Naive thymus-derived CD8-positive, alpha-beta T cell (primary cell): ENCODE results near the gene FN1. TPM values are rescaled to one million over a fixed set of nuclear protein-coding genes. Genes with fewer than 3 reads are reported as not detected.

Experiments used
- ATAC-seq, 2 donors: fragments of 150-1000 bp; cut with Tn5 transposase in 1 of 2; sonication (Bioruptor Pico), chemical (Tn5 transposase) in 1 of 2; 1 replicate in 1 of 2; 2 replicates in 1 of 2; pipeline ENCODE4 v1.10.0; 2021; ENCODE audit warnings: mild to moderate bottlenecking in 2 of 2, moderate library complexity in 2 of 2
- POLR2A ChIA-PET: fragments of 350-600 bp; sonication (Branson Sonifier 250); formaldehyde crosslinking; loops from one replicate; lab custom pipeline; 2021; ENCODE audit warnings: antibody characterized with exemption; lab: Charles Lee
- DNase-seq, 10 donors: peaks; one replicate each; pipeline versions ENCODE4 v3.0.0 to v3.0.0-alpha.2; 2020 to 2022
- H3K27ac Mint-ChIP-seq, 10 donors: one replicate each; pipeline ENCODE4 v1.8.0; 2020 to 2022; ENCODE audit warnings: mild to moderate bottlenecking in 10 of 10, mixed read lengths in 10 of 10, moderate library complexity in 4 of 10, inconsistent platforms in 1 of 10
- H3K27me3 Mint-ChIP-seq, 5 donors: one replicate each; pipeline ENCODE4 v1.8.0; 2021 to 2022; ENCODE audit warnings: mixed read lengths in 5 of 5
- H3K36me3 Mint-ChIP-seq, 3 donors: one replicate each; pipeline ENCODE4 v1.8.0; 2020 to 2022; ENCODE audit warnings: mixed read lengths in 3 of 3, mild to moderate bottlenecking in 2 of 3, inconsistent platforms in 1 of 3
- H3K4me1 Mint-ChIP-seq, 4 donors: one replicate each; pipeline ENCODE4 v1.8.0; 2021 to 2022; ENCODE audit warnings: mixed read lengths in 4 of 4
- H3K4me3 Mint-ChIP-seq, 10 donors: one replicate each; pipeline ENCODE4 v1.8.0; 2020 to 2022; ENCODE audit warnings: mild to moderate bottlenecking in 10 of 10, mixed read lengths in 10 of 10, moderate library complexity in 6 of 10, inconsistent platforms in 1 of 10
- H3K9me3 Mint-ChIP-seq, 9 donors: one replicate each; pipeline ENCODE4 v1.8.0; 2020 to 2022; ENCODE audit warnings: mixed read lengths in 9 of 9, mild to moderate bottlenecking in 3 of 9, inconsistent platforms in 1 of 9, moderate library complexity in 1 of 9
- polyA plus RNA-seq, 3 donors: library from polyadenylated mRNA; unstranded; fragments of 300-500 nt; fragmentation: Illumina TruSeq; gene quantifications; one replicate each; pipeline ENCODE4 v1.2.3, GENCODE V29; 2021
- total RNA-seq, 8 experiments: library from RNA in 2 of 8; stranded (reverse) in 2 of 8; gene quantifications; one replicate each; pipeline ENCODE4 v1.2.3 and lab custom pipeline; 2021 to 2026

The FN1 gene
- total and polyA plus RNA-seq, 5 experiments from 2014 or later: 0.05 to 1.3 (median 0.63) TPM; not detected in 1

DNA sequence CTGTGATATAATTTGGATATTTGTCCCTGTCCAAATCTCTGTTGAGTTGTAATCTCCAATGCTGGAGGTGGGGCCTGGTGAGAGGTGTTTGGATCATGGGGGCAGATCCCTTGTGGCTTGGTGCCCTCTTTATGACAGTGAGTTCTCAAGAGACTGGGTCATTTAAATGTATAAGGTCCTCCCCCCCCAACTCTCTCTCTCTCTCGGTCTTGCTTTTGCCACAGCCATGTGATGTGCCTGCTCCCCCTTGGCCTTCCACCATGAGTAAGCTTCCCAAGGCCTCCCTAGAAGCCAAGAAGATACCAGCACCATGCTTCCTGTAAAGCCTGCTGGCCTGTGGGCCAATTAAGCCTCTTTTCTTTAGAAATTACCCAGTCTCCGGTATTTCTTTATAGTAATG, 58.6 kb downstream of the FN1 start:
- Mint-ChIP-seq H3K9me3 (no peaks in the 10 kb centered on the region), H3K36me3 (peaks cover 0 to 27% (median 15%) of the 10 kb centered on the region in 3 donors), H3K27me3 (no peaks in the 10 kb centered on the region), H3K4me1 (no peaks in the 10 kb centered on the region), H3K27ac (no peak overlapping the region), H3K4me3 (no peak overlapping the region)
- POLR2A ChIA-PET: no interaction called here
- DNase-seq: no peak
- no peak for ATAC-seq

DNA sequence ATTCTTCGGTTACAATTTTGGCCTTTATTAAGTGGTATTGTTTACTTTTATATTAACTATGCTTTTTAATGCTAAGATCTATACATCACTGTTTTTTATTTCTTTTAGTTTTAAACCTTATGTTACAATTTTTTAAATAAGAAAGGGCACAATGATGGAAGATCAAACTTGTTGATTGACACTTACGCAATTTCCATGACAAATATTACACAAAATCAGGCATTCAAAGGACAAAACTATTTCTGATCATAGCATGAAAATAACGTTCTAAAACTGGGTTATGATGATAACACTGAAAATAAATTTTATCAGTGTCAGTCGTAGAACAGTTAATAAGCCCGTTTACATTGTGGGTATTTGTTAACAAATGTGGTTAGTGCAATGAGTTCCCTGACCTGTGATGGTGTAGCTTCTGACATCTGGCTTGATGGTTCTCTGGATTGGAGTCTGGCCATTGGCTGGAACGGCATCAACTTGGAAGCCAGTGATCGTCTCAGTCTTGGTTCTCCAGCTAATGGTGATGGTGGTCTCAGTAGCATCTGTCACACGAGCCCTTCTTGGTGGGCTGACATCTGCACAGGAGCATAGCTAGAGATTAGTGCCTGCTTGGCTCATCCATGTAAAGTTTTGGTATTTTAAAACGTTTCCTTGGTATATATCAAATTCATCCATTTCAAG, 59.6 kb downstream of the FN1 start:
- Mint-ChIP-seq H3K4me1 (no peaks in the 10 kb centered on the region), H3K27ac (no peak overlapping the region), H3K9me3 (no peaks in the 10 kb centered on the region), H3K36me3 (peaks cover 0 to 27% (median 15%) of the 10 kb centered on the region in 3 donors), H3K27me3 (no peaks in the 10 kb centered on the region), H3K4me3 (no peak overlapping the region)
- no peak for DNase-seq
- ATAC-seq: no peak
- POLR2A ChIA-PET: no interaction called here

DNA sequence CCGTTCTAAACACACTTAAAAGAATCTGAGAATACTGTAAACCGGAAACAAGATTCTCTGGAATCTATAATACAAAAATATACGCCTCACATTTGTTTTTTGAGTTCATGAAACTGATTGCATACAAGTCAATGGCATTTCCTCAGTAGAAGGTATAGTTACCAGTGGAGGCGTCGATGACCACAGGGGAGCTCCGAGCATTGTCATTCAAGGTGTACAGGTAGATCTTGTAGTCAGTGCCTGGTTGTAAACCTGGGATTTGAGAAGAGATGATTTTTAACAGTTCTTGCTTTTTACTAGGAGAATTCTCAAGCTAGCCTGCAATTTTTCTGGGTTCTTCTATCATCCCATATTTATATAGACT, 60.4 kb downstream of the FN1 start:
- Mint-ChIP-seq H3K27ac (no peak overlapping the region), H3K9me3 (no peaks in the 10 kb centered on the region), H3K4me1 (no peaks in the 10 kb centered on the region), H3K4me3 (no peak overlapping the region), H3K27me3 (no peaks in the 10 kb centered on the region), H3K36me3 (peaks cover 0 to 27% (median 15%) of the 10 kb centered on the region in 3 donors)
- ATAC-seq (no peak), DNase-seq (no peak)
- POLR2A ChIA-PET: no interaction called here

DNA sequence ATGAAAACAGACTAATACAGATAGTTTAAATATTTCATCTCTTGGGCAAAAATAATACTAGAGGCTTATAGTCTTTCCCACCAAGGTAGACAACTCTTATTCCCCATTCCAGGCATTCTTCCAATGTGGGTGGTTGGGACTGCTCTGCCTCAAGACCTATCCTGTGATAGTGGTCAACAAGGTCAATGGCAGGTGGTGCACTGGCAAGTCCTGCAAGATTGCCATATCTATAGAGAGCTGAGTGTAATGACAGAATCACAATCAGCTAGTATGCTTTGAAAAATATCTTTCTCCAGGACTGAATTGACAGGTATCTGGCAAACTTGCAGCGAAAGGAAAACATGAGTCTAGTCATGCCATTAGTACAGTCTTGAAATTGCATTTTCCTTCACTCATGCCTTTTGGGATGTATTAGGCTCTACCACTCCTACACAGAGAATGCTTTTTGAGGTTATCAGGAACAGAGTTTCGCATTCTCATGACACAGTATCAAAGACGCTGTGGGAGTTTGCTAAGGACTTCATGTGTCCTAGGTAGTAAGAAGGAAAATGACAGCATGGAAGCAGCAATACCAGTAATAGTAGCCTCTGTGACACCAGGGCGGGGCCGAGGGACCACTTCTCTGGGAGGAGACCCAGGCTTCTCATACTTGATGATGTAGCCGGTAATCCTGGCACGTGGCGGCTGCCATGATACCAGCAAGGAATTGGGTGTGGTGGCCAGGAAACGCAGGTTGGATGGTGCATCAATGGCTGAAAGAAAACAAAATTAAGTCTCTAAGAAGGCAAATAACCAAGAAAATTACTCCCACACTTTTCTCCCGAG, 61.0 kb downstream of the FN1 start:
- Mint-ChIP-seq H3K27ac (no peak overlapping the region), H3K4me1 (no peaks in the 10 kb centered on the region), H3K4me3 (no peak overlapping the region), H3K36me3 (peaks cover 0 to 27% (median 15%) of the 10 kb centered on the region in 3 donors), H3K27me3 (no peaks in the 10 kb centered on the region), H3K9me3 (no peaks in the 10 kb centered on the region)
- DNase-seq (no peak), ATAC-seq (no peak)
- POLR2A ChIA-PET: no interaction called here

DNA sequence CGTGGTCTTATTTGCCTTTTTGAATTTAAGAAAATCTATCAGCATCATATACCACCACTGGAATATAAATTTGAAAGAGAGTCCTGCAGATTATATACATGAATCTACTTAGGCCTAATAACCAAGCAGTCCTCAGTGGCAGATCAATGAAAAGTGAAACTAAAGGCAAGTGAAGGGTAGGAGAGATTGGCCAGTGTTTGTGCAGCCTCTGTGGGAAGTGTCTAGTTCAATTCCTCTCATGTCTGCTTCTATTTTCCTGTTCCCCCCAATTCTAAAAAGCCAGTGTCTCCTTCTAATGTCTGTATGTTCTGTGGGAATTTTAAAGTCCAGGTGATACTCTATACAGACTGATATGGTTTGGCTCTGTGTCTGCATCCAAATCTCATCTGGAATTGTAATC, 61.9 kb downstream of the FN1 start:
- Mint-ChIP-seq H3K27me3 (no peaks in the 10 kb centered on the region), H3K36me3 (peaks cover 0 to 27% (median 15%) of the 10 kb centered on the region in 3 donors), H3K4me3 (no peak overlapping the region), H3K4me1 (no peaks in the 10 kb centered on the region), H3K27ac (no peak overlapping the region), H3K9me3 (no peaks in the 10 kb centered on the region)
- ATAC-seq (no peak), DNase-seq (no peak)
- POLR2A ChIA-PET: no interaction called here

DNA sequence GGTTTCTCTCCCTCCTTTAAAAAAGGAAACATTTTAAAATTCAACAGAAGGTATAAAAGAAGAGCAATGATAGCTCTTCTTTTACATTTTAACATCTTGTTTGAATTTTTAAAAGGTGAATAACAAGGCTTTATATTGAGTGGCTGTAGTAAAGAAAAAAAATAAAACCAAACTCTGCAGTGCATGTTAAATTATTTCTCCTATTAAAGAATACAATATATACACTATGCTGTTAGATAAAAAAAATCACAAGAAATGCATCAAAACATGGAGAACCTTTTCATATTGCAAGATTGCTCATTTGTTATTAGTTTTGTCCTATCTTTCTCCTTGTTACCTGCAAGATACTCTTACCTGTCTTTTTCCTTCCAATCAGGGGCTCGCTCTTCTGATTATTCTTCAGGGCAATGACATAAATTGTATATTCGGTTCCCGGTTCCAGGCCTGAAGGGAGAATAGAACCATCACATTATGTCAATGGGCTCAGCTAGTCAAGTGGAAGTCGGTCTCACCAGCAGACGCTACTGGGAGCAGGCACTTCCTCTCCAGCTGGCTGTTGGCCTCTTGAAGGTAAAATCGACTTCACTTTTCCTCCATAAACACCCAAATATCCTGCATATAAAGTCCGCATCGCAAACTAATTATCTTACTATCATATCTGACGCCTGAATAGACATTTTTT, 62.8 kb downstream of the FN1 start:
- POLR2A ChIA-PET: no interaction called here
- H3K4me3 Mint-ChIP-seq: no peak overlapping the region
- no peaks in the 10 kb centered on the region for H3K27me3 Mint-ChIP-seq
- ATAC-seq (no peak), DNase-seq (no peak)
- H3K9me3 Mint-ChIP-seq: no peaks in the 10 kb centered on the region
- no peaks in the 10 kb centered on the region for H3K4me1 Mint-ChIP-seq
- H3K36me3 Mint-ChIP-seq: peaks cover 0 to 27% (median 15%) of the 10 kb centered on the region in 3 donors
- H3K27ac Mint-ChIP-seq: no peak overlapping the region

DNA sequence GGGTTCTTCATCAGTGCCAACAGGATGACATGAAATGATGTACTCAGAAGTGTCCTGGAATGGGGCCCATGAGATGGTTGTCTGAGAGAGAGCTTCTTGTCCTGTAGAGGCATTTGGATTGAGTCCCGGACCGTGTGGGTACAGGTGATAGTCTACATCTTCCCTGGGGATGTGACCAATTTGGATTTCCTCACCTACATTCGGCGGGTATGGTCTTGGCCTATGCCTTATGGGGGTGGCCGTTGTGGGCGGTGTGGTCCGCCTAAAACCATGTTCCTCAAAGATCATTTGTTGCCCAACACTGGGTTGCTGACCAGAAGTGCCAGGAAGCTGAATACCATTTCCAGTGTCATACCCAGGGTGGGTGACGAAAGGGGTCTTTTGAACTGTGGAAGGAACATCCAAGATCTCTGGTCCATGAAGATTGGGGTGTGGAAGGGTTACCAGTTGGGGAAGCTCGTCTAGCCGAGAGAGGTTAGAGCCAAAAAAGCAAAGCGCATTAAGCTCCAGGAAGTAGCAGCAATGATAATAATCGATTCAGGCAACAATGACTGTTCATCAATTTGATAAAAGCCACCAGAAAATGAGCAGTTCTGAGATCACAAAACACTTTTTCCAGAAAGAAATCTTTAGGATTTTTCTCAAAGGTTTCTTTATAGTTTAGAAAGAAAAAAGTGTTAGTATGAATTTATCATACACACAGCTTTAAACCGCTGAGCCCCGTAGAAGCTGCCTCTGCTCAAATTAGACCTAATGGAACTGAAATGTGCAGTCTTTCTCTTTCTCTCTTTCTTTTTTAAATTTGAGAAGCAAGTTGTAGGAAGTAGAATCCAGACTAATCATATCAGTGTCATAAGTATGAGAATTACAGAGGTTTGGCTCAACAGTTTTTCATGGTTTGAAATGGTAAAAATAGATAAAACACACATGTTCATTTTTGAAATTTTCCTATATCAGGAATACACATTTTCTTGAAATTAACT, 63.7 kb downstream of the FN1 start:
- no peaks in the 10 kb centered on the region for H3K4me1 Mint-ChIP-seq
- no peaks in the 10 kb centered on the region for H3K9me3 Mint-ChIP-seq
- ATAC-seq (no peak), DNase-seq (no peak)
- H3K4me3 Mint-ChIP-seq: no peak overlapping the region
- POLR2A ChIA-PET: no interaction called here
- no peak overlapping the region for H3K27ac Mint-ChIP-seq
- peaks cover 0 to 24% (median 16%) of the 10 kb centered on the region in 3 donors for H3K36me3 Mint-ChIP-seq
- H3K27me3 Mint-ChIP-seq: no peaks in the 10 kb centered on the region

DNA sequence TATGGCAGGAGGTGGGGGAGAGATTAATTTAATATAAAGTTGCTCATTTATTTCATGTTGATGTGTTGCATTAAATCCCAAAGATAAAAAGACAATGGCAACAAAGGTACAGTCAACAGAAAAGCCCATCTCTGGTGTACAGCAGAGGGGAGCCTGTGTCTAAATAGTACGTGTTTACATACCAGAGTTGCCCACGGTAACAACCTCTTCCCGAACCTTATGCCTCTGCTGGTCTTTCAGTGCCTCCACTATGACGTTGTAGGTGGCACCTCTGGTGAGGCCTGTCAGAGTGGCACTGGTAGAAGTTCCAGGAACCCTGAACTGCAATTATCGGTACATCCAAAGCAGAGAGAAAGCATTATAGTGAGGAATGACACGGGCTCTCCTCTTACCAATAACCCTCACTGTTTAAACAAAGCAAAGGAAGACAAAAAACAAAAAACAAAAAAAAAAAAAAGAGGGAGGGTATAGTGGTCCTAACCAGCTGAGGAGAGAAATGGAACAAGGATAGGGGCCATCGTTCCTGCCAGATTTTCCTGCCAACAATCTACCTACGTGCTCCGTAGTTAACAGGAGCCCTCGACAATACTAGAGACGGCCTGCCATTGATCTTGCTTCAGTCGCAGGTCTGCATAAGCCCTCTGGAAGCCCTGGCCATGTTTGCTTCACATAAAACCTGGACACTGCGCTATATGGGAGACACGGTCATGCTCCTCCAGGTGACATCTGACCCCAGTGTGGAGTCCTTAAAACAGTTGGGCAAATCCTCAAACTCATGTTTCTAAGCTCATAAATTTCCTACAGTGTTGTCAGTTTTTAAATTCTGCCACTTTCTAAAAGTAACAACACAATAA, 65.5 kb downstream of the FN1 start:
- Mint-ChIP-seq H3K36me3 (peaks cover 0 to 25% (median 16%) of the 10 kb centered on the region in 3 donors), H3K4me3 (no peak overlapping the region), H3K27me3 (no peaks in the 10 kb centered on the region), H3K4me1 (no peaks in the 10 kb centered on the region), H3K27ac (peak overlapping the region in 1 of 10 donors; percentile 69), H3K9me3 (no peaks in the 10 kb centered on the region)
- ATAC-seq: no peak
- no peak for DNase-seq
- POLR2A ChIA-PET: no interaction called here

DNA sequence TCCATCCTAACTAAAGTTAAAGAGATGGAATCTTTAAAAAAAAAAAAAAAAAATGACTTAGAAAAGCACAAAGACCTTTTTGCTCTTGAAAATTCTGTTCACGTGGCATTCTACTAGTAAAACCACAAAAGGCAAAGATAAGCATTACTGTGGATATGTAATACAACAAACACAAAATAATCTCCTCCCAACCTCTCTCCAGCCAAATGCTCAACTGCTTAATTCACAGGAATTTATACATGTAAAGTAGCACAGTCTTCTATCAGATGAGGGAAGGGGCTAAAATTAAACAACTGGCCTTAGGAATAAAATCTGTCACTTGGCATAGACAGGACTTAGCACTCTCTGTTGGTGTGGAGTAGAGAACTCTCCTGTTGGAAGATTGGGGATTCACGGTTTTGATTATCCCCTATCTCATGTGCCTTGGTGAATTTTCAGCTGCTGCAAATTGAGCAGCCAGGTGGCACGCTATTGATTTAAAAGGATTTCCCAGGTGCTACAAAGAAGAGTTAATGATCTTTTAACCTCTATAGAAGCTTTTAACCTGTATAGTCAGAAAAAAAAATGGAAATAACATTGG, 66.6 kb downstream of the FN1 start:
- Mint-ChIP-seq H3K27ac (no peak overlapping the region), H3K9me3 (no peaks in the 10 kb centered on the region), H3K36me3 (peaks cover 5 to 27% (median 23%) of the 10 kb centered on the region in 3 donors), H3K4me1 (no peaks in the 10 kb centered on the region), H3K4me3 (no peak overlapping the region), H3K27me3 (no peaks in the 10 kb centered on the region)
- no peak for ATAC-seq
- no peak for DNase-seq
- POLR2A ChIA-PET: no interaction called here

DNA sequence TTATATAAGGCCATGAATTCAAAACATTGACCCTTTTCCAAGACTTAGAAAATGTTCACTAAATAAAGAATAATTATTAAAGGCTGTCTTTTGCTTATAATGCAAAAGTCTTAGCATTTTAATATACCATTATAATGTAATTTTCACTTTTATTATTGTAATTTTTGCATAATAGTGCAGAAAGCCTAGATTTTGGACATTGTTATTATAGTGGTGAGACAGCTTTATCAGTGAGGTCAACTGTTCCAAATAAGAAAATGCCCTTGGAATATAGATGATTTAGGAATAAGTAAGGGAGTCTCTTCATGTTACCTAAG, 67.4 kb downstream of the FN1 start:
- POLR2A ChIA-PET: no interaction called here
- H3K9me3 Mint-ChIP-seq: no peaks in the 10 kb centered on the region
- H3K4me3 Mint-ChIP-seq: no peak overlapping the region
- peaks cover 5 to 29% (median 25%) of the 10 kb centered on the region in 3 donors for H3K36me3 Mint-ChIP-seq
- no peaks in the 10 kb centered on the region for H3K4me1 Mint-ChIP-seq
- DNase-seq: no peak
- no peak for ATAC-seq
- no peak overlapping the region for H3K27ac Mint-ChIP-seq
- no peaks in the 10 kb centered on the region for H3K27me3 Mint-ChIP-seq

DNA sequence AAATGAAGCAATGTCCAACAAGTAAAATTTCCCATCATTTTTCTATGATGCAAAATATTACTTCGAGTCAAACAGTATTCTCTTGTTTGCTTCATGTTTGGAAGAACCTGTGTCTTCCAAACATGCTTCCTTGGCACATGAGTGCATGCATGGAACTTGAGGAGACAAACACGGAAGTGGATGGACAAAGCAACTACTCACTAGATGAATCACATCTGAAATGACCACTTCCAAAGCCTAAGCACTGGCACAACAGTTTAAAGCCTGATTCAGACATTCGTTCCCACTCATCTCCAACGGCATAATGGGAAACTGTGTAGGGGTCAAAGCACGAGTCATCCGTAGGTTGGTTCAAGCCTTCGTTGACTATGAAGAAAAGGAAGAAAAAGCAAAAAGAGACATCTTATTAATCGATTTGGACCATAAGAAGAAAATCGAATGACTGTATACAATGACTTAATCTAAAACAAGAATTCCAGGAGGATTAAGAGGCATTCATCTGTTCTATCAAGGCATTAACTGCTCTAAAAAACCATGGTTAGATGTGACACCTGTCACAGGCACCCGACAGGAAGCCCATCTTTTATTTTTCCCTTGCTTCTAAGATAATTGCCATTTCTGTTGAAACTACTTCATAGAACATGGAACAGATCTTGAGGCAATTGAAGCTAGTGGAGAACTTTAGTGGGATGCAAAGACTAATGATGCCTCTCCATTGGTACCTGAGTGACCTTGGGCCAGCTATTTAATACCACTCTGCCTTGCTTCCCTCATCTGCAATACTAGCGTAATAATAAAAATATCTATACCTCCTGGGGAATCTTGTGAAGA, 68.0 kb downstream of the FN1 start:
- Mint-ChIP-seq H3K9me3 (no peaks in the 10 kb centered on the region), H3K4me1 (no peaks in the 10 kb centered on the region), H3K27me3 (no peaks in the 10 kb centered on the region), H3K4me3 (no peak overlapping the region), H3K36me3 (peaks cover 5 to 32% (median 26%) of the 10 kb centered on the region in 3 donors), H3K27ac (no peak overlapping the region)
- POLR2A ChIA-PET: no interaction called here
- no peak for DNase-seq
- ATAC-seq: no peak
